Sigmoid colon (tissue), 7 donors: Measurements from ENCODE around the gene IRAK1. TPM values are rescaled to one million over a fixed set of nuclear protein-coding genes. Genes with fewer than 3 reads are reported as not detected.

ENCODE experiments used
- DNase-seq: peaks from one replicate; pipeline ENCODE4 v3.0.0-alpha.2; 2019
- H3K27ac ChIP-seq, 4 donors: fragments of 200-600 bp; sonication (generic); one replicate each; pipeline ENCODE4 v1.5.1; 2016 to 2019; ENCODE audit warnings: mild to moderate bottlenecking in 1 of 4
- H3K27me3 ChIP-seq, 3 donors: fragments of 200-600 bp; sonication (generic); one replicate each; pipeline ENCODE4 v1.5.1; 2019; ENCODE audit warnings: mild to moderate bottlenecking in 1 of 3
- H3K36me3 ChIP-seq, 4 donors: fragments of 200-600 bp; sonication (generic); one replicate each; pipeline ENCODE4 v1.5.1; 2016 to 2019
- H3K4me1 ChIP-seq, 4 donors: fragments of 200-600 bp; sonication (generic); one replicate each; pipeline ENCODE4 v1.5.1; 2017 to 2019
- H3K4me3 ChIP-seq, 4 donors: fragments of 200-600 bp; sonication (generic); one replicate each; pipeline ENCODE4 v1.5.1; 2017 to 2019; ENCODE audit warnings: mild to moderate bottlenecking in 2 of 4, moderate library complexity in 1 of 4
- H3K9me3 ChIP-seq, 4 donors: fragments of 200-600 bp in 3 of 4; sonication (generic) in 3 of 4; one replicate each; pipeline versions ENCODE4 v1.5.1 to v1.6.1; 2013 to 2019
- CTCF ChIP-seq, 4 experiments: fragments of 450-650 bp in 3 of 4; fragments of 200-600 bp in 1 of 4; IDR thresholded peaks; one replicate each; pipeline ENCODE4 v1.5.1; 2016 to 2019; ENCODE audit warnings: antibody characterized with exemption in 4 of 4, mild to moderate bottlenecking in 3 of 4, moderate library complexity in 2 of 4
- EP300 ChIP-seq, 4 donors: sonication (generic); formaldehyde crosslinking; IDR thresholded peaks; one replicate each; pipeline ENCODE4 v1.6.1; 2017; ENCODE audit warnings: antibody characterized with exemption in 4 of 4
- POLR2A ChIP-seq, 2 donors: fragments of 450-650 bp; IDR thresholded peaks; one replicate each; pipeline ENCODE4 v1.6.1; 2016; ENCODE audit warnings: antibody characterized with exemption in 2 of 2, mild to moderate bottlenecking in 2 of 2, moderate library complexity in 2 of 2
- POLR2AphosphoS5 ChIP-seq, 4 donors: sonication (generic); formaldehyde crosslinking; IDR thresholded peaks; one replicate each; pipeline ENCODE4 v1.6.1; 2017; ENCODE audit warnings: antibody characterized with exemption in 4 of 4
- WGBS, 2 donors: extraction: QIAGEN DNeasy Blood & Tissue Kit; methylation state at CpG; one replicate each; pipeline ENCODE4 v1.1.7; 2013; 5-methylcytosine and 5-hydroxymethylcytosine counted together
- intact Hi-C: fragments of 100-400 bp; cut with DNase I; formaldehyde crosslinking; loops from one replicate; pipeline ENCODE4 v1.15.1; 2023
- polyA plus RNA-seq, 3 donors: library from polyadenylated mRNA; stranded (reverse); fragments of 200-250 nt; gene quantifications; one replicate each; pipeline ENCODE4 v1.2.3, GENCODE V29; 2013
- total RNA-seq, 4 donors: library from RNA; depleted of rRNA; stranded (reverse); fragments of >200 nt; gene quantifications; one replicate each; pipeline ENCODE4 v1.1.0, GENCODE V29; 2016
- donor health status: healthy with polysubstance abuse.
- donor health status: Bipolar disorder and iron deficiency.
- donor health status: healthy.

The IRAK1 gene
- total and polyA plus RNA-seq, 7 donors, result 26.8 to 103 (median 41.7) TPM

GRCh38 chrX:154027022-154027402, 7.3 kb upstream of the IRAK1 start:
- intact Hi-C loops, result no loop called here
- no peak overlapping the region for H3K4me3 ChIP-seq
- TF ChIP-seq POLR2AphosphoS5 (IDR thresholded peaks at IDR 0.05), result no peak
- no peak for TF ChIP-seq POLR2A (IDR thresholded peaks at IDR 0.05)
- no peak for TF ChIP-seq CTCF (IDR thresholded peaks at IDR 0.05)
- no peak for TF ChIP-seq EP300 (IDR thresholded peaks at IDR 0.05)
- no peak for DNase-seq
- H3K36me3 ChIP-seq, result peaks cover 0 to 37% (median 11%) of the 10 kb centered on the region in 4 donors
- no peaks in the 10 kb centered on the region for H3K9me3 ChIP-seq
- 87 to 89% methylated on average over 6 of the region's 6 CpGs for WGBS, 2 donors
- no peaks in the 10 kb centered on the region for H3K27me3 ChIP-seq
- H3K27ac ChIP-seq, result no peak overlapping the region
- H3K4me1 ChIP-seq, result no peaks in the 10 kb centered on the region

GRCh38 chrX:154026136-154027021, 6.7 kb upstream of the IRAK1 start:
- H3K27ac ChIP-seq, result no peak overlapping the region
- WGBS, 2 donors, result 94 to 96% methylated on average over 21 of the region's 21 CpGs
- H3K4me3 ChIP-seq, result no peak overlapping the region
- no peak for TF ChIP-seq EP300 (IDR thresholded peaks at IDR 0.05)
- TF ChIP-seq CTCF (IDR thresholded peaks at IDR 0.05), result no peak
- TF ChIP-seq POLR2AphosphoS5 (IDR thresholded peaks at IDR 0.05), result no peak
- no peak for TF ChIP-seq POLR2A (IDR thresholded peaks at IDR 0.05)
- intact Hi-C loops, result no loop called here
- DNase-seq, result peak; percentile 60
- peaks cover 0 to 30% (median 11%) of the 10 kb centered on the region in 4 donors for H3K36me3 ChIP-seq
- no peaks in the 10 kb centered on the region for H3K9me3 ChIP-seq
- H3K4me1 ChIP-seq, result peaks cover 0 to 2% (median under 1%) of the 10 kb centered on the region in 4 donors
- no peaks in the 10 kb centered on the region for H3K27me3 ChIP-seq

- peak overlapping the region in 1 of 4 donors; percentile 11 for H3K27ac ChIP-seq
- H3K36me3 ChIP-seq, result peaks cover 0 to 19% (median 2%) of the 10 kb centered on the region in 4 donors
- DNase-seq, result peak; percentile 58
- 80 to 93% methylated on average over 8 of the region's 8 CpGs for WGBS, 2 donors
- H3K27me3 ChIP-seq, result no peaks in the 10 kb centered on the region
- no peak overlapping the region for H3K4me3 ChIP-seq
- no peak for TF ChIP-seq CTCF (IDR thresholded peaks at IDR 0.05)
- no peaks in the 10 kb centered on the region for H3K9me3 ChIP-seq
- intact Hi-C loops, result no loop called here
- H3K4me1 ChIP-seq, result peaks cover 0 to 14% (median 8%) of the 10 kb centered on the region in 4 donors
Measured at GRCh38 chrX:154025230-154025629, 5.5 kb upstream of the IRAK1 start.

GRCh38 chrX:154024271-154024670, 4.6 kb upstream of the IRAK1 start:
- Histone ChIP-seq H3K36me3 (peaks cover 0 to 9% (median 0%) of the 10 kb centered on the region in 4 donors), H3K4me3 (no peak overlapping the region), H3K27me3 (no peaks in the 10 kb centered on the region), H3K4me1 (peaks cover 0 to 15% (median 8%) of the 10 kb centered on the region in 4 donors), H3K9me3 (no peaks in the 10 kb centered on the region), H3K27ac (no peak overlapping the region)
- peak; percentile 50 for DNase-seq
- intact Hi-C loops, result no loop called here
- 95 to 96% methylated on average over 15 of the region's 15 CpGs for WGBS, 2 donors
- TF ChIP-seq POLR2AphosphoS5 (IDR thresholded peaks at IDR 0.05) (no peak), CTCF (IDR thresholded peaks at IDR 0.05) (no peak), EP300 (IDR thresholded peaks at IDR 0.05) (no peak), POLR2A (IDR thresholded peaks at IDR 0.05) (no peak)
